ENCODE data around the gene TESK1.

The TESK1 gene

GRCh38 chr9:35649431-35650340 lies 44.6 kb downstream of the TESK1 start:
- DNase-seq: no peak

- no peak for DNase-seq
These were observed 45.5 kb downstream of the TESK1 start, which contains the start of gene SIT1 for GRCh38 chr9:35650341-35651158. Gene SIT1 (minus strand): TSS chr9:35650931. CDS start chr9:35650853, 78 bp downstream.

- peak; percentile 51 for DNase-seq
These were observed 47.1 kb downstream of the TESK1 start for GRCh38 chr9:35651956-35652828.

- DNase-seq: no peak
These were observed 47.8 kb downstream of the TESK1 start for GRCh38 chr9:35652829-35653209.

- no peak for DNase-seq
These were observed 48.5 kb downstream of the TESK1 start for GRCh38 chr9:35653611-35654010.

GRCh38 chr9:35656348-35656747 lies 51.3 kb downstream of the TESK1 start:
- DNase-seq: no peak

- no peak for DNase-seq
These were observed 51.9 kb downstream of the TESK1 start for GRCh38 chr9:35656831-35657545.

GRCh38 chr9:35657546-35658136 lies 52.6 kb downstream of the TESK1 start, which contains the start of gene RMRP:
Gene RMRP (minus strand): TSS chr9:35658019.
- peak; percentile 99 for DNase-seq

- peak; percentile 86 for DNase-seq
These were observed 53.3 kb downstream of the TESK1 start, which contains the start of gene CCDC107 for GRCh38 chr9:35658137-35658967. Gene CCDC107 (plus strand): TSS chr9:35658292. CDS start chr9:35658380, 88 bp downstream.

GRCh38 chr9:35658968-35659220 lies 53.8 kb downstream of the TESK1 start:
- DNase-seq: peak; percentile 65

GRCh38 chr9:35659340-35659739 lies 54.3 kb downstream of the TESK1 start:
- no peak for DNase-seq

Measured in hematopoietic multipotent progenitor cell treated with erythropoietin and hydrocortisone succinate and interleukin-3 and kit ligand, for 8 days (in vitro differentiated cells).